ENCODE results near the gene CNEP1R1. TPM values are rescaled to one million over a fixed set of nuclear protein-coding genes. Genes with fewer than 3 reads are reported as not detected.

CNEP1R1 gene
- total and polyA plus RNA-seq, 9 of the 15 experiments (the other 6 are each of a cell fraction or from before 2014, with no cell fraction given) = 7.6 to 20.1 (median 10.6) TPM

GRCh38 chr16:50024684-50025536, at the start of gene CNEP1R1 (continued):
- TF ChIP-seq MTF1 (CRISPR knock-in tag; IDR thresholded peaks at IDR 0.05; ENCODE audit: borderline replicate concordance) (no peak), ZFP1 (CRISPR knock-in tag; IDR thresholded peaks at IDR 0.05) (no peak), TAF9B (IDR thresholded peaks at IDR 0.05; ENCODE audit: partially characterized antibody) (no peak), ZNF124 (CRISPR knock-in tag; IDR thresholded peaks at IDR 0.05) (no peak), SNIP1 (IDR thresholded peaks at IDR 0.05; ENCODE audit: low read depth) (no peak), U2AF2 (optimal IDR thresholded peaks at IDR 0.05; ENCODE audit: low read depth, low read length) (no peak), PURB (CRISPR knock-in tag; IDR thresholded peaks at IDR 0.05; ENCODE audit: low read depth) (no peak), AFF4 (CRISPR knock-in tag; IDR thresholded peaks at IDR 0.05) (no peak; the same call in 1 of the 2 replicates), DNMT1 (IDR thresholded peaks at IDR 0.05) (no peak), ZNF3 (CRISPR knock-in tag; IDR thresholded peaks at IDR 0.05) (no peak), TCF7L2 (IDR thresholded peaks at IDR 0.05; ENCODE audit: low read depth, low read length) (no peak), ZNF121 (CRISPR knock-in tag; conservative IDR thresholded peaks at IDR 0.05) (no peak), FOXA3 (CRISPR knock-in tag; conservative IDR thresholded peaks at IDR 0.05 in 1 of 2, IDR thresholded peaks at IDR 0.05 in 1 of 2) (peak in 1 of 2 experiments; percentile 20; a peak in 1 of 4 replicates)
- TF ChIP-seq, protein P1, sequence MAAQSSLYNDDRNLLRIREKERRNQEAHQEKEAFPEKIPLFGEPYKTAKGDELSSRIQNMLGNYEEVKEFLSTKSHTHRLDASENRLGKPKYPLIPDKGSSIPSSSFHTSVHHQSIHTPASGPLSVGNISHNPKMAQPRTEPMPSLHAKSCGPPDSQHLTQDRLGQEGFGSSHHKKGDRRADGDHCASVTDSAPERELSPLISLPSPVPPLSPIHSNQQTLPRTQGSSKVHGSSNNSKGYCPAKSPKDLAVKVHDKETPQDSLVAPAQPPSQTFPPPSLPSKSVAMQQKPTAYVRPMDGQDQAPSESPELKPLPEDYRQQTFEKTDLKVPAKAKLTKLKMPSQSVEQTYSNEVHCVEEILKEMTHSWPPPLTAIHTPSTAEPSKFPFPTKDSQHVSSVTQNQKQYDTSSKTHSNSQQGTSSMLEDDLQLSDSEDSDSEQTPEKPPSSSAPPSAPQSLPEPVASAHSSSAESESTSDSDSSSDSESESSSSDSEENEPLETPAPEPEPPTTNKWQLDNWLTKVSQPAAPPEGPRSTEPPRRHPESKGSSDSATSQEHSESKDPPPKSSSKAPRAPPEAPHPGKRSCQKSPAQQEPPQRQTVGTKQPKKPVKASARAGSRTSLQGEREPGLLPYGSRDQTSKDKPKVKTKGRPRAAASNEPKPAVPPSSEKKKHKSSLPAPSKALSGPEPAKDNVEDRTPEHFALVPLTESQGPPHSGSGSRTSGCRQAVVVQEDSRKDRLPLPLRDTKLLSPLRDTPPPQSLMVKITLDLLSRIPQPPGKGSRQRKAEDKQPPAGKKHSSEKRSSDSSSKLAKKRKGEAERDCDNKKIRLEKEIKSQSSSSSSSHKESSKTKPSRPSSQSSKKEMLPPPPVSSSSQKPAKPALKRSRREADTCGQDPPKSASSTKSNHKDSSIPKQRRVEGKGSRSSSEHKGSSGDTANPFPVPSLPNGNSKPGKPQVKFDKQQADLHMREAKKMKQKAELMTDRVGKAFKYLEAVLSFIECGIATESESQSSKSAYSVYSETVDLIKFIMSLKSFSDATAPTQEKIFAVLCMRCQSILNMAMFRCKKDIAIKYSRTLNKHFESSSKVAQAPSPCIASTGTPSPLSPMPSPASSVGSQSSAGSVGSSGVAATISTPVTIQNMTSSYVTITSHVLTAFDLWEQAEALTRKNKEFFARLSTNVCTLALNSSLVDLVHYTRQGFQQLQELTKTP (IDR thresholded peaks at IDR 0.05; ENCODE audit: low read depth in 1 of 2, partially characterized antibody in 2 of 2) = no peak
- TF ChIP-seq, protein P2, sequence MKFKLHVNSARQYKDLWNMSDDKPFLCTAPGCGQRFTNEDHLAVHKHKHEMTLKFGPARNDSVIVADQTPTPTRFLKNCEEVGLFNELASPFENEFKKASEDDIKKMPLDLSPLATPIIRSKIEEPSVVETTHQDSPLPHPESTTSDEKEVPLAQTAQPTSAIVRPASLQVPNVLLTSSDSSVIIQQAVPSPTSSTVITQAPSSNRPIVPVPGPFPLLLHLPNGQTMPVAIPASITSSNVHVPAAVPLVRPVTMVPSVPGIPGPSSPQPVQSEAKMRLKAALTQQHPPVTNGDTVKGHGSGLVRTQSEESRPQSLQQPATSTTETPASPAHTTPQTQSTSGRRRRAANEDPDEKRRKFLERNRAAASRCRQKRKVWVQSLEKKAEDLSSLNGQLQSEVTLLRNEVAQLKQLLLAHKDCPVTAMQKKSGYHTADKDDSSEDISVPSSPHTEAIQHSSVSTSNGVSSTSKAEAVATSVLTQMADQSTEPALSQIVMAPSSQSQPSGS (CRISPR knock-in tag; IDR thresholded peaks at IDR 0.05) = no peak
- TF ChIP-seq, protein P3, sequence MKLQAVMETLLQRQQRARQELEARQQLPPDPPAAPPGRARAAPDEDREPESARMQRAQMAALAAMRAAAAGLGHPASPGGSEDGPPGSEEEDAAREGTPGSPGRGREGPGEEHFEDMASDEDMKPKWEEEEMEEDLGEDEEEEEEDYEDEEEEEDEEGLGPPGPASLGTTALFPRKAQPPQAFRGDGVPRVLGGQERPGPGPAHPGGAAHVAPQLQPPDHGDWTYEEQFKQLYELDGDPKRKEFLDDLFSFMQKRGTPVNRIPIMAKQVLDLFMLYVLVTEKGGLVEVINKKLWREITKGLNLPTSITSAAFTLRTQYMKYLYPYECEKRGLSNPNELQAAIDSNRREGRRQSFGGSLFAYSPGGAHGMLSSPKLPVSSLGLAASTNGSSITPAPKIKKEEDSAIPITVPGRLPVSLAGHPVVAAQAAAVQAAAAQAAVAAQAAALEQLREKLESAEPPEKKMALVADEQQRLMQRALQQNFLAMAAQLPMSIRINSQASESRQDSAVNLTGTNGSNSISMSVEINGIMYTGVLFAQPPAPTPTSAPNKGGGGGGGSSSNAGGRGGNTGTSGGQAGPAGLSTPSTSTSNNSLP (IDR thresholded peaks at IDR 0.05; ENCODE audit: borderline replicate concordance, low read depth, low read length) = no peak
